Naive B cell (primary cell): ENCODE data around the gene CDHR1. TPM values are rescaled to one million over a fixed set of nuclear protein-coding genes. Genes with fewer than 3 reads are reported as not detected.
A peak's percentile ranks its signal among the peaks of the same experiment; 100 is the strongest.
"Not testable (repeated sequence)": the region's sequence is repeated elsewhere in the genome, so short reads cannot be mapped to it uniquely, and the experiment has no call there.

Source experiments
- ATAC-seq, 2 donors: fragments of 150-1000 bp; cut with Tn5 transposase; 2 replicates each; pipeline ENCODE4 v1.10.0; 2021; ENCODE audit warnings: low read depth in 2 of 2, mild to moderate bottlenecking in 2 of 2, moderate library complexity in 2 of 2
- DNase-seq: peaks from one replicate; pipeline ENCODE4 v3.0.0; 2022
- H3K27ac Mint-ChIP-seq, 6 donors: one replicate each; pipeline ENCODE4 v1.8.0; 2020 to 2022; ENCODE audit warnings: mild to moderate bottlenecking in 6 of 6, mixed read lengths in 6 of 6, moderate library complexity in 5 of 6, inconsistent platforms in 2 of 6
- H3K27me3 Mint-ChIP-seq, 3 donors: one replicate each; pipeline ENCODE4 v1.8.0; 2021 to 2022; ENCODE audit warnings: mixed read lengths in 3 of 3, mild to moderate bottlenecking in 1 of 3
- H3K36me3 Mint-ChIP-seq, 2 donors: one replicate each; pipeline ENCODE4 v1.8.0; 2020 to 2022; ENCODE audit warnings: mixed read lengths in 2 of 2, inconsistent platforms in 1 of 2, mild to moderate bottlenecking in 1 of 2
- H3K4me1 Mint-ChIP-seq, 3 donors: one replicate each; pipeline ENCODE4 v1.8.0; 2020 to 2022; ENCODE audit warnings: mixed read lengths in 3 of 3, inconsistent platforms in 1 of 3, mild to moderate bottlenecking in 1 of 3, moderate library complexity in 1 of 3
- H3K4me3 Mint-ChIP-seq, 8 donors: one replicate each; pipeline ENCODE4 v1.8.0; 2020 to 2022; ENCODE audit warnings: mild to moderate bottlenecking in 8 of 8, mixed read lengths in 8 of 8, moderate library complexity in 8 of 8, inconsistent platforms in 2 of 8
- H3K9me3 Mint-ChIP-seq, 7 donors: one replicate each; pipeline ENCODE4 v1.8.0; 2020 to 2022; ENCODE audit warnings: mixed read lengths in 7 of 7, mild to moderate bottlenecking in 5 of 7, inconsistent platforms in 2 of 7, moderate library complexity in 1 of 7
- polyA plus RNA-seq, 6 donors: library from polyadenylated mRNA; unstranded; fragments of 300-500 nt; fragmentation: Illumina TruSeq; gene quantifications; one replicate each; pipeline ENCODE4 v1.2.3, GENCODE V29; 2021; ENCODE audit warnings: low read depth in 6 of 6

CDHR1 gene
- polyA plus RNA-seq = under 1 TPM in 1 of 6 donors, not detected in 5; 0.08 TPM

DNA sequence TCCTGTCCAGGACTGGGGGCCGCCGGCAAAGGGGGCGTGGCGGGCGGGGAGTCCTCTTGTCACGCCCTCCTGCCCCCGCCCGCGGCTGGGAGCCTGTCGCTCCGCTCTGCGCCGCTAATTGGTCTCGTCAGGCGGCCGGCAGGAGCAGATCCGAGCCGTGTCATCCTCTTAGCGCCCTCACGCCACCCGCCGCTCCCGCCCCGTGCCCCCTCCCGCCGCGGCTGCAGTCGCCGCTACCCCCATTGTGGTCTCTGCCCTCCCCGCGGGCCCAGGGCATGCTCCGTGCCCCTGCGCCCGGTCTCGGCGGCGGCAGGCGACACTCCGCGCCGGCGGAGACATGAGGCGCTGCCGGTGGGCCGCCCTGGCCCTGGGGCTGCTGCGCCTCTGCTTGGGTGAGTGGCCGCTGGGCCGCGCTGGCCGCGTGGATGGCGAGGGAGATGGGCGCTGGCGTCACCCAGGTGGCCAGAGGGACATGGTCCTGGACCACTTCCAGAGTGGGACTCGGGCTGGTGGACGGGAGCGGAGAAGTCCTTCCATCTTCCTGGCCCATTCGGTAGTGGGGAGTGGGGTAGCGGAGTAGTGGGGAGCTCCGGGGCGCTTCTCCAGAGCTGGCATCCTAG is at the start of gene CDHR1:
CDHR1 (plus strand) TSS at position 114 of the 620 bp plus-strand sequence; CDS start at position 338, 224 bp downstream.
- Mint-ChIP-seq H3K27me3 (peaks cover 53 to 65% (median 65%) of the 10 kb centered on the region in 3 donors), H3K9me3 (no peaks in the 10 kb centered on the region), H3K36me3 (no peaks in the 10 kb centered on the region), H3K4me1 (peaks cover 4 to 5% (median 5%) of the 10 kb centered on the region in 3 donors), H3K27ac (no peak within 1 kb of the TSS), H3K4me3 (peak within 1 kb of the TSS; percentile 25 to 82 (median 70))
- peak; percentile 20 for DNase-seq
- peak; percentile 50 to 73 for ATAC-seq

GRCh38 chr10:84147347-84147746 is 47.0 kb upstream of the CDHR1 start:
- peaks cover 0 to 5% (median 4%) of the 10 kb centered on the region in 3 donors for H3K4me1 Mint-ChIP-seq
- no peaks in the 10 kb centered on the region for H3K9me3 Mint-ChIP-seq
- H3K27me3 Mint-ChIP-seq = no peaks in the 10 kb centered on the region
- ATAC-seq (no peak), DNase-seq (no peak)
- no peak overlapping the region for H3K27ac Mint-ChIP-seq
- H3K4me3 Mint-ChIP-seq = no peak overlapping the region
- H3K36me3 Mint-ChIP-seq = peaks cover 13 to 14% of the 10 kb centered on the region in 2 donors

- not testable (repeated sequence) for H3K27me3 Mint-ChIP-seq, H3K4me3 Mint-ChIP-seq, H3K4me1 Mint-ChIP-seq, H3K27ac Mint-ChIP-seq, H3K9me3 Mint-ChIP-seq
- DNase-seq (peak; percentile 19), ATAC-seq (peak; percentile 46 to 57)
- H3K36me3 Mint-ChIP-seq = peaks cover 13 to 14% of the 10 kb centered on the region in 2 donors
Measured at GRCh38 chr10:84148006-84148597, 46.2 kb upstream of the CDHR1 start.

DNA sequence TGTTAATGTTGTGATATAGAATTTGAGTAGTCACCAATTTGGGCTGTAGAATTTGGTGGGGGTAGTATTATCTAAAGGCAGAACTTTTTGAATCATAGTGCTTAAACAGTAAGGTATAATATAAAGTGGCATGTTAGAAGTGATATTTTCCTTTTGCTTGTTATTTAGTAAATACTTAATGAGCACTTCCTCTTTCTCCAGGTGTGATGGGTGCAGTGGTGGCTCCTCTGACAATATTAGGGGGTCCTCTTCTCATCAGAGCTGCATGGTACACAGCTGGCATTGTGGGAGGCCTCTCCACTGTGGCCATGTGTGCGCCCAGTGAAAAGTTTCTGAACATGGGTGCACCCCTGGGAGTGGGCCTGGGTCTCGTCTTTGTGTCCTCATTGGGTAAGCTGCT is 44.5 kb upstream of the CDHR1 start:
- H3K4me1 Mint-ChIP-seq = peaks cover 0 to 5% (median 4%) of the 10 kb centered on the region in 3 donors
- H3K9me3 Mint-ChIP-seq = no peaks in the 10 kb centered on the region
- H3K27ac Mint-ChIP-seq = peak overlapping the region in 1 of 6 donors; percentile 24
- DNase-seq (no peak), ATAC-seq (no peak)
- H3K27me3 Mint-ChIP-seq = no peaks in the 10 kb centered on the region
- H3K4me3 Mint-ChIP-seq = no peak overlapping the region
- peaks cover 14 to 15% of the 10 kb centered on the region in 2 donors for H3K36me3 Mint-ChIP-seq

DNA sequence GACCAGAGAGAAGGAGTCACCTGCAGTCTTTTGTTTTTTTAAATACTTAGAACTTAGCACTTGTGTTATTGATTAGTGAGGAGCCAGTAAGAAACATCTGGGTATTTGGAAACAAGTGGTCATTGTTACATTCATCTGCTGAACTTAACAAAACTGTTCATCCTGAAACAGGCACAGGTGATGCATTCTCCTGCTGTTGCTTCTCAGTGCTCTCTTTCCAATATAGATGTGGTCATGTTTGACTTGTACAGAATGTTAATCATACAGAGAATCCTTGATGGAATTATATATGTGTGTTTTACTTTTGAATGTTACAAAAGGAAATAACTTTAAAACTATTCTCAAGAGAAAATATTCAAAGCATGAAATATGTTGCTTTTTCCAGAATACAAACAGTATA is 41.6 kb upstream of the CDHR1 start:
- no peak for ATAC-seq

DNA sequence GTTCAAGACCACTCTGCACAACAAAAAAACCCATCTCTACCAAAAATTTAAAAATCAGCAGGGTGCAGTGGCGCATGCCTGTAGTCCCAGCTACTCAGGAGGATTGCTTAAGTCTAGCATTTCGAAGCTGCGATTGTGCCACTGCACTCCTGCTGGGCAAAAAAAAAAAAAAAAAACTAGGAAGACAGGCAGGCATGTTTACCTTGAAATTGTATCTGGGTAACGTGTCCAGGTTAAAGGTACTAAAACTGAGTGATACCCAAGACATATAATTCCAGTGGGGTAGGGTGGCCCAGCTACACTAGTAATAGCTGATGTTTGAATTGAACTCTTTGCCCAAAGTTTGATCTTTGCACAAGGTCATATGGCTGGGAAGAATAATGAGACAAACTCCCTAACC is 38.8 kb upstream of the CDHR1 start:
- peaks cover 0 to 8% of the 10 kb centered on the region in 2 donors for H3K36me3 Mint-ChIP-seq
- ATAC-seq = no peak

More for the DNA sequence above, 41.6 kb upstream of the CDHR1 start:
- H3K4me3 Mint-ChIP-seq = no peak overlapping the region
- peaks cover 0 to 8% of the 10 kb centered on the region in 2 donors for H3K36me3 Mint-ChIP-seq
- no peak for DNase-seq
- H3K27me3 Mint-ChIP-seq = no peaks in the 10 kb centered on the region
- H3K27ac Mint-ChIP-seq = peak overlapping the region in 1 of 6 donors; percentile 28
- peaks cover 0 to under 1% (median 0%) of the 10 kb centered on the region in 3 donors for H3K4me1 Mint-ChIP-seq
- no peaks in the 10 kb centered on the region for H3K9me3 Mint-ChIP-seq

GRCh38 chr10:84156009-84156408 is 38.3 kb upstream of the CDHR1 start:
- H3K9me3 Mint-ChIP-seq = no peaks in the 10 kb centered on the region
- peaks cover 0 to 5% (median 3%) of the 10 kb centered on the region in 3 donors for H3K4me1 Mint-ChIP-seq
- ATAC-seq (no peak), DNase-seq (no peak)
- H3K27me3 Mint-ChIP-seq = peaks cover 0 to 4% (median 0%) of the 10 kb centered on the region in 3 donors
- H3K4me3 Mint-ChIP-seq = no peak overlapping the region
- no peak overlapping the region for H3K27ac Mint-ChIP-seq
- H3K36me3 Mint-ChIP-seq = peaks cover 0 to 8% of the 10 kb centered on the region in 2 donors

More for the DNA sequence above, 38.8 kb upstream of the CDHR1 start:
- Mint-ChIP-seq H3K27me3 (peaks cover 0 to 3% (median 0%) of the 10 kb centered on the region in 3 donors), H3K27ac (no peak overlapping the region), H3K4me1 (peaks cover 0 to 5% (median 3%) of the 10 kb centered on the region in 3 donors), H3K9me3 (no peaks in the 10 kb centered on the region), H3K4me3 (no peak overlapping the region)
- DNase-seq = no peak

DNA sequence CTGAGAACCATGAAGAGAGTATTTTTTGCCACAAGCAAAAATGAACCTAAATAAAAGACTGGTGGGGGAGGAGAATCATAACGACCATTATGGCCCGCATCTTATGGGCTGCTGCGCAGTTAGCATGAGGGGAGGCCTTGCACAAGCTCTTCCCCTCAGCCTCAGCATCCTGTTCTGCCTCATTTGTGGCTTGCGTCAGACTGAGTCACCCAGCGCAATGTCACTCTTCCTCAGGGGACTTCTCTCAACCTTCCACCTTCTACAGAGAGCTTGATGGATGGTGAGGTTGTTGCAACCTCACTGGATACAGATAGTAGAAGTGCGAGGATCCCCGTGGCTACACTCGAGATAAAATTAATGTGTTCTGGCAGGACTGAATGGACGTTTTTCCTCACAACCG is 37.6 kb upstream of the CDHR1 start:
- Mint-ChIP-seq H3K27ac (peak overlapping the region in 4 of 6 donors; percentile 19 to 79 (median 62)), H3K36me3 (peaks cover 0 to 8% of the 10 kb centered on the region in 2 donors), H3K4me1 (peaks cover 0 to 5% (median 3%) of the 10 kb centered on the region in 3 donors), H3K4me3 (no peak overlapping the region), H3K9me3 (no peaks in the 10 kb centered on the region), H3K27me3 (peaks cover 0 to 4% (median 4%) of the 10 kb centered on the region in 3 donors)
- DNase-seq (no peak), ATAC-seq (peak; percentile 56 to 82)

DNA sequence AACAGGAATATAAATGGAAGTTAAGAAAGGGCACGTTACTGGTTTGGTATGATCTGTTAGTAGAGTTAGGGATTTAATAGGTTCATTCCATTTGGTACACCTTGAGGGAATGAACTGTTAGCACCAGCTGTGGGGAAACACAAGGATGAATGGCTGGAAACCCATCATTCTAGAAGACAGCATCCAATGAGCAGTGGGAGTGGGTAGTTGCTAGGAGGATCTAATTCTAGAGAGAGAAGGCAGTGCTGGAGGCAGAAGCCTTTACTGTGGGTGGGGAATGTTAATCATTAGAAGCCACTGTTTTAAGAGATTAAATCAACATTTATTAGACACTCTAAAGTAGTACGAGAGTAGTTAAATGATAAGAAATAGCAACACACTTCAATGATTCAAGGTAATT is 36.3 kb upstream of the CDHR1 start:
- Mint-ChIP-seq H3K27ac (peak overlapping the region in 3 of 6 donors; percentile 6 to 26 (median 21)), H3K9me3 (no peaks in the 10 kb centered on the region), H3K27me3 (peaks cover 3 to 10% (median 4%) of the 10 kb centered on the region in 3 donors), H3K36me3 (peaks cover 0 to 8% of the 10 kb centered on the region in 2 donors), H3K4me3 (peak overlapping the region in 1 of 8 donors; percentile 65), H3K4me1 (peaks cover 0 to 5% (median 3%) of the 10 kb centered on the region in 3 donors)
- no peak for ATAC-seq
- DNase-seq = no peak

DNA sequence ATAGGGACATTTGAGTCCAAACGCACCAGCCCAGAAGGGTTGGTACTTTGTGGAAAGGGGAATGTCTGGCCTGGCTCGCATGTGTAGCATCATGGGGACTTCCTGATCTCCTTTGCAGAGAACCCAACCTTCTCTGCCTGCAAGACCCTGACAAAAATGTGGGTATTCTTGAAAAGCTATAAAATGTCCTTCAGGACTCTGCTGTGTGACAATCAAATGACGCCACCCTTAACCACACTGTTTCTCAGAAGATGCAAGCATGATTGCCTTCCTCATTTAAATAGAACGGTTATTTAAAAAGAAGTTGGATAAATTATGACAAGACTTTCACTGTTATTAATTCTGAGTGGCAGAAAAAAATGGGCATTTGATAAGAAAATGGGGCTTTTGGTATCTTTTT is 35.8 kb upstream of the CDHR1 start:
- Mint-ChIP-seq H3K27me3 (peaks cover 7 to 15% (median 8%) of the 10 kb centered on the region in 3 donors), H3K27ac (no peak overlapping the region), H3K4me1 (peaks cover 0 to 5% (median 3%) of the 10 kb centered on the region in 3 donors), H3K9me3 (peaks cover 0 to 2% (median 0%) of the 10 kb centered on the region in 7 donors), H3K36me3 (peaks cover 0 to 8% of the 10 kb centered on the region in 2 donors), H3K4me3 (no peak overlapping the region)
- DNase-seq (no peak), ATAC-seq (no peak)

DNA sequence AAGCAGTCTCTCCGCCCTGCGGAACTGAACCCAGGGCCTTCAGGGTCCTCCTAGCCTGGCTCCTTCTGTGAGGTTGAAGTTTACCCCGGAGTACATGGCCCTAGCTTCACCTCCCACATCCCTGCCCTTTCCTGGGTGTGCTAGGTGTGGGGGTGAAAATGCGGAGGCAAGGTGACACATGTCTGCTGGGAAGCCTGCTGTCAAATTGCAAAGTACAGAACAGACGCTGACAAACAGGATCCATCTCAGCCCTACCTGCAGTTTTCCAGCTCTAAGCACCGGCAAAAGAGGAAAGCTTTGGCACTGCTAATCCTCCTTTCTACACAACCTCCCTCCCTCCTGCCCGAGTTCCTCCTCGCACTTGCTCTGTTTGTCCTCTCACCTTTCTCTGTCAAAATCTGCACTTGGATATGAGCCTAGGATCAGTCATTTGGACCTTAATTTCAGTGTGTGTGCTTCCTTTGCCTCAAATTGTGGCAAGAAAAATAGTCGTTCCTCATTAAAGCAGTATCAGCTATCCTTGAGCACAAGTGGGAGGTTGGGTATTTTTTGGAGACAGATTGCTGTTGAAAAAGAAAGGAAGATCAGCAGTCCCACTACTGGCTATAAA is 35.2 kb upstream of the CDHR1 start:
- peaks cover 8 to 22% (median 14%) of the 10 kb centered on the region in 3 donors for H3K27me3 Mint-ChIP-seq
- peaks cover 0 to 4% (median 0%) of the 10 kb centered on the region in 7 donors for H3K9me3 Mint-ChIP-seq
- no peak overlapping the region for H3K4me3 Mint-ChIP-seq
- peaks cover 0 to 5% (median 3%) of the 10 kb centered on the region in 3 donors for H3K4me1 Mint-ChIP-seq
- ATAC-seq (no peak), DNase-seq (no peak)
- peak overlapping the region in 1 of 6 donors; percentile 47 for H3K27ac Mint-ChIP-seq
- peaks cover 0 to 8% of the 10 kb centered on the region in 2 donors for H3K36me3 Mint-ChIP-seq

DNA sequence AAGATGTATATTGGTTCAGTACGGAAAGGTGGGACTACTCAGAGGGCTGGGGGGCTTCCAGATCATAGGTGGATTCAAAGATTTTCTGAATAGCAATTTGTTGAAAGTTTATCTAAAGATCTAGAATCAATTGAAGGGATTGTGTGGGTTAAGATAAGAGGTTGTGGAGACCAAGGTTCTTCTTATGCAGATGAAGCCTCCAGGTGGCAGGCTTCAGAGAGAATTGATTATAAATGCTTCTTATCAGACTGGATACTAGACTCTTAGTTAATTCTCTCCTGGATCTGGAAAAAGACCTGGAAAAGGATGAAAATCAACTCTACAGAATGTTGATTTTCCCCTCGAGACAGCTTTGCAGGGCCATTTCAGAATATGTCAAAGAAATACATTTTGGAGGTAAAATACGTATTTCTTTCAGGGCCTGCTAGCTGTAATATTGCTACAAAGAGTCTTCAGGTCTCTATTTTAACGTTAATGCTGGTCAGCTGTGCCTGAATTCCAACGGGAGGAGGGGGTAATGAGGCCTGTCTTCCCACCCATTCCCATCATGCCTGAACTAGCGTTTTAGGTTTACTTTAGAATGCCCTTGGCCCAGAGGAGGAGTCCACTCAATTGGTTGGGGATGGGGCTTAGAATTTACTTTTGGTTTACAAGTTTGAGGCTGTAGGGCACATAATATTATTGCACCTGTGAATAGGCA is 33.5 kb upstream of the CDHR1 start:
- ATAC-seq (no peak), DNase-seq (no peak)
- H3K27ac Mint-ChIP-seq = no peak overlapping the region
- H3K4me3 Mint-ChIP-seq = no peak overlapping the region
- H3K4me1 Mint-ChIP-seq = peaks cover 0 to 5% (median 3%) of the 10 kb centered on the region in 3 donors
- peaks cover 12 to 29% (median 15%) of the 10 kb centered on the region in 3 donors for H3K27me3 Mint-ChIP-seq
- H3K9me3 Mint-ChIP-seq = peaks cover 0 to 4% (median 0%) of the 10 kb centered on the region in 7 donors
- no peaks in the 10 kb centered on the region for H3K36me3 Mint-ChIP-seq

DNA sequence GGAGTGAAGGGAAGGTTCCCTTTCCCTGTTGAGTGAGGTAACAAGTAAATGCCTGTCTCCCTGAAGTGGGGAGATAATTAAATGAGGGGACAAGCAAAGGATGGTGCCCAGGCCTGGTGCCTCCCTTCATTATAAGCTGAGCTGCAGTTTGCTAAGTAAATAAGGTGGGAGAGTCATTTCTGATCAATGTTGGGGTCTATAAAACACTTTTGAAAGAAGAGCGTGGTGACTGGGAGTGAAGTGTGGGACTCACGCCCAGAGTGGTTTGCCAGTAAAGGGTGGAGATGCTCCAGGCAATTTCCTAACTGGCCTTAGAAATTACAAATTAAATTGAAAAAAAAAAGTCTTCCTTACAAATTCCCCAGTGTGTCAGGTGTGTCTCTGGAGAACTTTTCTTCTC is 30.3 kb upstream of the CDHR1 start:
- no peak overlapping the region for H3K4me3 Mint-ChIP-seq
- H3K4me1 Mint-ChIP-seq = peaks cover 0 to 3% (median 0%) of the 10 kb centered on the region in 3 donors
- H3K36me3 Mint-ChIP-seq = peaks cover 4 to 8% of the 10 kb centered on the region in 2 donors
- H3K27ac Mint-ChIP-seq = peak overlapping the region in 1 of 6 donors; percentile 11
- peaks cover 0 to 18% (median 6%) of the 10 kb centered on the region in 7 donors for H3K9me3 Mint-ChIP-seq
- DNase-seq (no peak), ATAC-seq (no peak)
- H3K27me3 Mint-ChIP-seq = peaks cover 12 to 34% (median 15%) of the 10 kb centered on the region in 3 donors
